Gastrocnemius medialis (tissue), 4 donors: ENCODE measurements around the gene CARD6.

Source experiments
- POLR2A ChIP-seq, 2 donors: fragments of 450-650 bp; IDR thresholded peaks; one replicate each; pipeline ENCODE4 v1.6.1; 2017; ENCODE audit warnings: antibody characterized with exemption in 2 of 2, mild to moderate bottlenecking in 2 of 2, moderate library complexity in 2 of 2
- TF ChIP-seq, protein P1 (sequence below), 5 experiments: fragments of 450-650 bp in 3 of 5; fragments of 200-600 bp in 2 of 5; sonication (generic) in 2 of 5; IDR thresholded peaks in 4 of 5; conservative IDR thresholded peaks in 1 of 5; 1 replicate in 4 of 5; 2 replicates in 1 of 5; pipeline ENCODE4 v1.5.1; 2016 to 2019; ENCODE audit warnings: antibody characterized with exemption in 5 of 5, mild to moderate bottlenecking in 3 of 5, moderate library complexity in 3 of 5

GRCh38 chr5:40833712-40834229 lies 7.4 kb upstream of the CARD6 start:
- TF ChIP-seq, protein P1, sequence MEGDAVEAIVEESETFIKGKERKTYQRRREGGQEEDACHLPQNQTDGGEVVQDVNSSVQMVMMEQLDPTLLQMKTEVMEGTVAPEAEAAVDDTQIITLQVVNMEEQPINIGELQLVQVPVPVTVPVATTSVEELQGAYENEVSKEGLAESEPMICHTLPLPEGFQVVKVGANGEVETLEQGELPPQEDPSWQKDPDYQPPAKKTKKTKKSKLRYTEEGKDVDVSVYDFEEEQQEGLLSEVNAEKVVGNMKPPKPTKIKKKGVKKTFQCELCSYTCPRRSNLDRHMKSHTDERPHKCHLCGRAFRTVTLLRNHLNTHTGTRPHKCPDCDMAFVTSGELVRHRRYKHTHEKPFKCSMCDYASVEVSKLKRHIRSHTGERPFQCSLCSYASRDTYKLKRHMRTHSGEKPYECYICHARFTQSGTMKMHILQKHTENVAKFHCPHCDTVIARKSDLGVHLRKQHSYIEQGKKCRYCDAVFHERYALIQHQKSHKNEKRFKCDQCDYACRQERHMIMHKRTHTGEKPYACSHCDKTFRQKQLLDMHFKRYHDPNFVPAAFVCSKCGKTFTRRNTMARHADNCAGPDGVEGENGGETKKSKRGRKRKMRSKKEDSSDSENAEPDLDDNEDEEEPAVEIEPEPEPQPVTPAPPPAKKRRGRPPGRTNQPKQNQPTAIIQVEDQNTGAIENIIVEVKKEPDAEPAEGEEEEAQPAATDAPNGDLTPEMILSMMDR (IDR thresholded peaks at IDR 0.05 in 4 of 5, conservative IDR thresholded peaks at IDR 0.05 in 1 of 5): no peak
- TF ChIP-seq POLR2A (IDR thresholded peaks at IDR 0.05): no peak
